Astrocyte (in vitro differentiated cells and primary cell): ENCODE measurements around the gene FYN. TPM values are rescaled to one million over a fixed set of nuclear protein-coding genes. Genes with fewer than 3 reads are reported as not detected.

Experiments used
- DNase-seq: peaks from one replicate; pipeline ENCODE4 v3.0.0-alpha.2; 2010; ENCODE audit warnings: low read depth
- FAIRE-seq: peaks from 2 replicates; lab custom pipeline; 2011; peaks lifted over from hg19 to GRCh38; lab: Jason Lieb, UNC
- H2AFZ ChIP-seq: 2 replicates; pipeline ENCODE4 v1.6.0; 2012; ENCODE audit warnings: low read depth, low read length, inconsistent platforms
- H3K27ac ChIP-seq: 2 replicates; pipeline ENCODE4 v1.5.1; 2011; ENCODE audit warnings: low read depth, low read length, inconsistent platforms
- H3K27me3 ChIP-seq: 2 replicates; pipeline ENCODE4 v1.6.0; 2011; ENCODE audit warnings: low read length, inconsistent platforms; ENCODE audit not compliant: insufficient read depth
- H3K36me3 ChIP-seq: 2 replicates; pipeline ENCODE4 v1.5.1; 2011; ENCODE audit warnings: low read length, inconsistent platforms; ENCODE audit not compliant: insufficient read depth
- H3K4me1 ChIP-seq: 2 replicates; pipeline ENCODE4 v1.5.1; 2011; ENCODE audit warnings: low read length, inconsistent platforms; ENCODE audit not compliant: insufficient read depth
- H3K4me2 ChIP-seq: 2 replicates; pipeline ENCODE4 v1.6.0; 2012; ENCODE audit warnings: low read length, inconsistent platforms
- H3K4me3 ChIP-seq: 2 replicates; pipeline ENCODE4 v1.5.1; 2011; ENCODE audit warnings: low read depth, mild to moderate bottlenecking, low read length, inconsistent platforms; ENCODE audit not compliant: insufficient read depth
- H3K79me2 ChIP-seq: 2 replicates; pipeline ENCODE4 v1.6.0; 2012; ENCODE audit warnings: mild to moderate bottlenecking, low read length, inconsistent platforms; ENCODE audit not compliant: insufficient read depth
- H3K9ac ChIP-seq: 2 replicates; pipeline ENCODE4 v1.6.0; 2012; ENCODE audit warnings: mild to moderate bottlenecking, low read length, inconsistent platforms
- H3K9me3 ChIP-seq: 2 replicates; pipeline ENCODE4 v1.5.1; 2012; ENCODE audit warnings: low read depth, mild to moderate bottlenecking, low read length, inconsistent platforms; ENCODE audit not compliant: insufficient read depth
- H4K20me1 ChIP-seq: 2 replicates; pipeline ENCODE4 v1.6.0; 2012; ENCODE audit warnings: low read length, inconsistent platforms; ENCODE audit not compliant: insufficient read depth
- H3K27ac Mint-ChIP-seq: one replicate; pipeline ENCODE4 v1.8.0; 2021; ENCODE audit warnings: mild to moderate bottlenecking, mixed read lengths; ENCODE audit not compliant: unreplicated experiment
- H3K27me3 Mint-ChIP-seq: one replicate; pipeline ENCODE4 v1.8.0; 2021; ENCODE audit warnings: low read depth, mixed read lengths; ENCODE audit not compliant: unreplicated experiment
- H3K36me3 Mint-ChIP-seq: one replicate; pipeline ENCODE4 v1.8.0; 2021; ENCODE audit warnings: low read depth, mixed read lengths; ENCODE audit not compliant: unreplicated experiment
- H3K4me1 Mint-ChIP-seq: one replicate; pipeline ENCODE4 v1.8.0; 2021; ENCODE audit warnings: low read depth, mixed read lengths; ENCODE audit not compliant: unreplicated experiment
- H3K4me3 Mint-ChIP-seq: one replicate; pipeline ENCODE4 v1.8.0; 2021; ENCODE audit warnings: mild to moderate bottlenecking, moderate library complexity, mixed read lengths; ENCODE audit not compliant: unreplicated experiment
- H3K9me3 Mint-ChIP-seq: one replicate; pipeline ENCODE4 v1.8.0; 2021; ENCODE audit warnings: mild to moderate bottlenecking, mixed read lengths; ENCODE audit not compliant: unreplicated experiment
- CTCF ChIP-seq: IDR thresholded peaks from 2 replicates; pipeline ENCODE4 v1.5.1; 2011; ENCODE audit warnings: low read depth, mild to moderate bottlenecking, inconsistent platforms, low read length, moderate library complexity; ENCODE audit not compliant: insufficient read depth
- EZH2 ChIP-seq: IDR thresholded peaks from 2 replicates; pipeline ENCODE4 v1.6.1; 2012; ENCODE audit warnings: mild to moderate bottlenecking, low read length, inconsistent platforms; ENCODE audit not compliant: insufficient read depth
- total RNA-seq: library from RNA; stranded (reverse); gene quantifications from 2 replicates; pipeline ENCODE4 v1.2.1, GENCODE V29; 2021

FYN gene
- total RNA-seq, 1 donor from 2014 or later = 167 TPM

GRCh38 chr6:111718326-111718725 lies 154.9 kb downstream of the FYN start:
- no peaks in the 10 kb centered on the region for H3K9me3 ChIP-seq
- no peaks in the 10 kb centered on the region for H3K27me3 ChIP-seq
- H3K4me3 Mint-ChIP-seq = no peak overlapping the region
- TF ChIP-seq EZH2 (no peak), CTCF (no peak)
- H3K4me1 Mint-ChIP-seq = peaks cover 10% of the 10 kb centered on the region
- H4K20me1 ChIP-seq = peaks cover 3% of the 10 kb centered on the region
- H3K27me3 Mint-ChIP-seq = no peaks in the 10 kb centered on the region
- no peak overlapping the region for H2AFZ ChIP-seq
- peaks cover 11% of the 10 kb centered on the region for H3K4me1 ChIP-seq
- no peak overlapping the region for H3K9ac ChIP-seq
- peaks cover 28% of the 10 kb centered on the region for H3K36me3 Mint-ChIP-seq
- FAIRE-seq = no peak
- H3K9me3 Mint-ChIP-seq = no peaks in the 10 kb centered on the region
- no peak overlapping the region for H3K4me3 ChIP-seq
- H3K4me2 ChIP-seq = no peak overlapping the region
- H3K27ac Mint-ChIP-seq = no peak overlapping the region
- no peak for DNase-seq
- H3K36me3 ChIP-seq = peaks cover 15% of the 10 kb centered on the region
- peaks cover 14% of the 10 kb centered on the region for H3K79me2 ChIP-seq
- H3K27ac ChIP-seq = no peak overlapping the region

GRCh38 chr6:111717621-111718020 lies 155.6 kb downstream of the FYN start:
- H3K4me3 ChIP-seq = no peak overlapping the region
- H3K27me3 ChIP-seq = no peaks in the 10 kb centered on the region
- H2AFZ ChIP-seq = no peak overlapping the region
- no peak for DNase-seq
- no peaks in the 10 kb centered on the region for H3K9me3 ChIP-seq
- no peaks in the 10 kb centered on the region for H3K27me3 Mint-ChIP-seq
- peaks cover 15% of the 10 kb centered on the region for H3K36me3 ChIP-seq
- TF ChIP-seq CTCF (no peak), EZH2 (no peak)
- H3K27ac ChIP-seq = no peak overlapping the region
- no peak overlapping the region for H3K9ac ChIP-seq
- H3K4me1 Mint-ChIP-seq = peaks cover 14% of the 10 kb centered on the region
- H3K27ac Mint-ChIP-seq = no peak overlapping the region
- no peaks in the 10 kb centered on the region for H3K9me3 Mint-ChIP-seq
- peaks cover 3% of the 10 kb centered on the region for H4K20me1 ChIP-seq
- peaks cover 31% of the 10 kb centered on the region for H3K36me3 Mint-ChIP-seq
- no peak overlapping the region for H3K4me2 ChIP-seq
- no peak overlapping the region for H3K4me3 Mint-ChIP-seq
- no peak for FAIRE-seq
- peaks cover 12% of the 10 kb centered on the region for H3K4me1 ChIP-seq
- peaks cover 14% of the 10 kb centered on the region for H3K79me2 ChIP-seq

- H3K9ac ChIP-seq = no peak overlapping the region
- Mint-ChIP-seq H3K27me3 (no peaks in the 10 kb centered on the region), H3K27ac (no peak overlapping the region), H3K4me3 (no peak overlapping the region), H3K4me1 (peaks cover 10% of the 10 kb centered on the region), H3K9me3 (no peaks in the 10 kb centered on the region), H3K36me3 (peaks cover 34% of the 10 kb centered on the region)
- no peak overlapping the region for H3K27ac ChIP-seq
- H4K20me1 ChIP-seq = no peaks in the 10 kb centered on the region
- H3K79me2 ChIP-seq = peaks cover 14% of the 10 kb centered on the region
- H3K27me3 ChIP-seq = no peaks in the 10 kb centered on the region
- H3K4me2 ChIP-seq = no peak overlapping the region
- FAIRE-seq (no peak), DNase-seq (no peak)
- peaks cover 13% of the 10 kb centered on the region for H3K4me1 ChIP-seq
- no peak overlapping the region for H2AFZ ChIP-seq
- no peaks in the 10 kb centered on the region for H3K9me3 ChIP-seq
- H3K36me3 ChIP-seq = peaks cover 15% of the 10 kb centered on the region
- no peak for TF ChIP-seq CTCF
- TF ChIP-seq EZH2 = no peak
- no peak overlapping the region for H3K4me3 ChIP-seq
These were observed 156.9 kb downstream of the FYN start for GRCh38 chr6:111716325-111716724.
